A673 (cell line): ENCODE measurements around the gene CBLN1. TPM values are rescaled to one million over a fixed set of nuclear protein-coding genes. Genes with fewer than 3 reads are reported as not detected.

Source experiments
- BruUV-seq: library from RNA; stranded (reverse); fragments of 400-500 nt; replicated peaks from 2 replicates; lab custom pipeline; 2021; lab: Mats Ljungman, UMichigan
- CTCF ChIA-PET: fragments of 300-600 bp; sonication (Branson Sonifier 250); formaldehyde crosslinking; loops from one replicate; lab custom pipeline; 2022; ENCODE audit warnings: antibody characterized with exemption; lab: Charles Lee
- POLR2A ChIA-PET: fragments of 300-600 bp; sonication (Branson Sonifier 250); formaldehyde crosslinking; loops from one replicate; lab custom pipeline; 2022; ENCODE audit warnings: antibody characterized with exemption; ENCODE audit not compliant: low non-redundant PET; lab: Charles Lee
- DNase-seq: peaks from one replicate; pipeline ENCODE4 v3.0.0-alpha.2; 2015; ENCODE audit warnings: low spot score
- H3K27ac ChIP-seq: fragments of 200-600 bp; sonication (generic); 2 replicates; pipeline ENCODE4 v1.5.1; 2016; ENCODE audit warnings: mixed run types, low read depth, mild to moderate bottlenecking, mixed read lengths, antibody characterized with exemption, low read length; ENCODE audit not compliant: poor library complexity, severe bottlenecking
- H3K27me3 ChIP-seq: fragments of 200-600 bp; sonication (generic); replicated peaks from 2 replicates; pipeline ENCODE4 v1.6.1; 2017; ENCODE audit warnings: mixed run types, low read depth, mild to moderate bottlenecking, mixed read lengths, antibody characterized with exemption, low read length; ENCODE audit not compliant: insufficient read depth, poor library complexity
- H3K36me3 ChIP-seq: fragments of 200-600 bp; sonication (generic); 2 replicates; pipeline ENCODE4 v1.6.1; 2016; ENCODE audit warnings: mixed run types, mild to moderate bottlenecking, mixed read lengths, antibody characterized with exemption, low read length; ENCODE audit not compliant: insufficient read depth, poor library complexity, severe bottlenecking
- H3K4me1 ChIP-seq: fragments of 200-600 bp; sonication (generic); 2 replicates; pipeline ENCODE4 v1.6.1; 2017; ENCODE audit warnings: mixed run types, mild to moderate bottlenecking, mixed read lengths, antibody characterized with exemption, low read length; ENCODE audit not compliant: insufficient read depth, poor library complexity, severe bottlenecking
- H3K4me3 ChIP-seq: fragments of 200-600 bp; sonication (generic); 2 replicates; pipeline ENCODE4 v1.5.1; 2016; ENCODE audit warnings: low read depth, mixed run types, mild to moderate bottlenecking, mixed read lengths, low read length; ENCODE audit not compliant: poor library complexity, severe bottlenecking
- H3K9me3 ChIP-seq: fragments of 200-600 bp; sonication (generic); 2 replicates; pipeline ENCODE4 v1.6.1; 2016; ENCODE audit warnings: mixed run types, low read depth, mild to moderate bottlenecking, mixed read lengths, antibody characterized with exemption, low read length; ENCODE audit not compliant: poor library complexity, severe bottlenecking
- EZH2 ChIP-seq: fragments of 200-600 bp; sonication (generic); IDR thresholded peaks from 2 replicates; pipeline ENCODE4 v1.6.1; 2017; ENCODE audit warnings: borderline replicate concordance, low read depth, mild to moderate bottlenecking, mixed read lengths, antibody characterized with exemption, low read length; ENCODE audit not compliant: poor library complexity, severe bottlenecking
- intact Hi-C: fragments of 100-400 bp; cut with micrococcal nuclease; formaldehyde crosslinking; loops from one replicate; pipeline ENCODE4 v1.10.0; 2022; ENCODE audit not compliant: unreplicated experiment
- total RNA-seq: library from RNA; stranded (reverse); gene quantifications from 2 replicates; pipeline ENCODE4 v1.2.3, GENCODE V29; 2021
- TF ChIP-seq, protein P1 (sequence below): fragments of 300-800, 200-600 bp; sonication (generic); conservative IDR thresholded peaks from 2 replicates; pipeline ENCODE4 v1.5.1; 2017; ENCODE audit warnings: low read depth, mild to moderate bottlenecking, antibody characterized with exemption, low read length, moderate library complexity, mixed read lengths

CBLN1 gene
- total RNA-seq, 1 experiment from 2014 or later = not detected

DNA sequence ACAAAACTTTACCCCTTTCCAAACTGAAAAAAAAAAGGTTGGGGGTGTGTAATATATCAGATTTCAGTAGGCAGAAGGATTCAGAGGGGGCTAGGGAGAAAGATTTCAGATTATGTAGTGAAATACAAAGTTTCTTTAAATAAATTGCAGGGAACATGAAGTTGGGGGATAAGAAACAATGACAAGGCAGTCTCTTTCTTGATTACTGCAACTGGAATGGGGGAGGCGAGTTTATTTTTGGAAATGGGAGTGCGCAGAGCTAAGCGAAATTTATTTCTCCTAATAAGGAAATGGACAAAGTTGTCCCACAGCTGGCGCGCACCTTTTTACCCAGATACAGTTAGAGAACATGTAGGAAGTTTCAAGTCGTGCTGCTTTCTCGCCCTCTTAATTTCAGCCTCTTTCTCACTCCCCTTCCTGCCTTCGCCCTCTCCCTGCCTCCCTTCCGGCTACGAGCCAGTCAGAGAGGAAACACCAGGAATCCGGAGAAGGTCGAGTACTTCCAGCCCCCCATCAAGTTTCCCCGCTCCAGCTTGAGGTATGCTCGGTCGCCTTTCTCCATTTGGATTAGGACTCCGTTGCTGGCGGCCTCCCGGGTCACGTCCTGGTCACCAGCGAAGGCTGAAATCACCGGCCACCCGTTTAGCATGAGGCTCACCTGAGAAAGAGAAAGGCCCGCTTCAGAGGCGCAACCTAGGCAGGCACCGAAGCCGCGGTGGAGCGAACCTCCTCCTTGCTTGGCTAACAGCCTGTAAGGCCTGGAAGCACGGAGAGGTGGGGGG, 2.5 kb downstream of the CBLN1 start:
- no TSS peak for BruUV-seq
- POLR2A ChIA-PET = no interaction called here
- DNase-seq = no peak

DNA sequence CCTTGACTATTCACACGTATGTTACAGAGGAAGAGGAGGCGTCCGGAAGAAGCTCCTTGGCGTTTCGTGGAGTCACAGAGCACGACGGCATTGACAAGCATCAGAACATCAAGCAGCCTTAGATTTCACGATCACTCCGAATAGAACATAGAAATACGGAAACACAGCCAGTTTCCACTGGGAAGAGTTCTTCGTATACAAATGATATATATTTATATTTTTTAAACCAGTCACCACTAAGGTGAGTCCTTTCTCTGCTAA, 3.1 kb downstream of the CBLN1 start:
- no peak for DNase-seq
- POLR2A ChIA-PET = no interaction called here
- Histone ChIP-seq H3K4me1 (no peaks in the 10 kb centered on the region), H3K36me3 (no peaks in the 10 kb centered on the region), H3K27ac (no peak overlapping the region), H3K9me3 (no peaks in the 10 kb centered on the region), H3K27me3 (peaks cover 89% of the 10 kb centered on the region), H3K4me3 (no peak overlapping the region)
- intact Hi-C loops = no loop called here
- TF ChIP-seq, protein P1, sequence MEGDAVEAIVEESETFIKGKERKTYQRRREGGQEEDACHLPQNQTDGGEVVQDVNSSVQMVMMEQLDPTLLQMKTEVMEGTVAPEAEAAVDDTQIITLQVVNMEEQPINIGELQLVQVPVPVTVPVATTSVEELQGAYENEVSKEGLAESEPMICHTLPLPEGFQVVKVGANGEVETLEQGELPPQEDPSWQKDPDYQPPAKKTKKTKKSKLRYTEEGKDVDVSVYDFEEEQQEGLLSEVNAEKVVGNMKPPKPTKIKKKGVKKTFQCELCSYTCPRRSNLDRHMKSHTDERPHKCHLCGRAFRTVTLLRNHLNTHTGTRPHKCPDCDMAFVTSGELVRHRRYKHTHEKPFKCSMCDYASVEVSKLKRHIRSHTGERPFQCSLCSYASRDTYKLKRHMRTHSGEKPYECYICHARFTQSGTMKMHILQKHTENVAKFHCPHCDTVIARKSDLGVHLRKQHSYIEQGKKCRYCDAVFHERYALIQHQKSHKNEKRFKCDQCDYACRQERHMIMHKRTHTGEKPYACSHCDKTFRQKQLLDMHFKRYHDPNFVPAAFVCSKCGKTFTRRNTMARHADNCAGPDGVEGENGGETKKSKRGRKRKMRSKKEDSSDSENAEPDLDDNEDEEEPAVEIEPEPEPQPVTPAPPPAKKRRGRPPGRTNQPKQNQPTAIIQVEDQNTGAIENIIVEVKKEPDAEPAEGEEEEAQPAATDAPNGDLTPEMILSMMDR = no peak
- no peak for TF ChIP-seq EZH2
- BruUV-seq = no TSS peak
- CTCF ChIA-PET = no interaction called here

More for the DNA sequence above, 2.5 kb downstream of the CBLN1 start:
- CTCF ChIA-PET = interaction anchor here (0.6 kb wide), 1 partner anchor 137 kb away, joined by 3 read pairs; no protein-coding TSS in a partner anchor
- no peak for TF ChIP-seq EZH2
- TF ChIP-seq, protein P1 = no peak
- Histone ChIP-seq H3K4me3 (no peak overlapping the region), H3K4me1 (no peaks in the 10 kb centered on the region), H3K9me3 (no peaks in the 10 kb centered on the region), H3K27me3 (peaks cover 89% of the 10 kb centered on the region), H3K27ac (no peak overlapping the region), H3K36me3 (no peaks in the 10 kb centered on the region)
- intact Hi-C loops = no loop called here

DNA sequence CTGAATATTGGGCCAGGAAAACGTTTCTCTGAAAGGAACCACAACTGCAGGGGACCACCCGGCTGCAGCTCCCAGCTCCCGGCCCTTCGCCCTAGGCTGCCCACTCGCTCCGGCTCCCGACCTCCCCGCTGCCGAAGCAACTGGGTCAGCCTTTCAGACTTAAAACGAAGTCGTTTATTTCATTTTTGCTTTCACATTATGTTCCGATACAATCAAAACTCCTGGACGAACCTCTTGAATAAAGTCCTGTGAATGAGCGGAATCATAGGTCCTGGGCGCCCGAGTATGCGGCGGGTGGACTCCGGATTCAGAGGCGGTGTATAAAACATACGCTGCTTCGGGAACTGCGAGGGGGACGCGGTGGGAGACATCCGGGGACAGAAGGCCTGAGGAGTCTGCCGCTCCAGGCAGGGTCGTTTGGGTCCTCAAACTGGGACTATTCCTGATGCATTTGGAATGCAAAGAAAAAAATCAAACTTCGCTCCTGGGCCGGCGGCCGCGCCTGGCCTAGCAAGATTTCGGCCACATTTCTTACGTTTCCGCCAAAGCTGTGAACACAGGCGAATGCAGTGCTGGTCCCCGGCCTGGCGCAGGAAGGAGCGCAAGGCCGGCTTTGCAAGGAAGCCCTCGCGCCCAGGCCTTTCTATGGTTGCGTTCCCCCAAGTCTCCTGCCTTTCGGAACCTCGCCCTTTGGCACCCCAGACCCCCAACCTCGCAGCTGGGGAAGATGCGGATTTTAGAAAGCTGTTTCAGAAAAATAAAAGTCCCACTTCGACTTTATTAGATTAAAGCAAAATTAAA, 3.7 kb downstream of the CBLN1 start:
- Histone ChIP-seq H3K4me3 (no peak overlapping the region), H3K27ac (no peak overlapping the region), H3K36me3 (no peaks in the 10 kb centered on the region), H3K4me1 (no peaks in the 10 kb centered on the region), H3K9me3 (no peaks in the 10 kb centered on the region), H3K27me3 (peaks cover 89% of the 10 kb centered on the region)
- intact Hi-C loops = no loop called here
- DNase-seq = no peak
- no TSS peak for BruUV-seq
- ChIA-PET POLR2A (no interaction called here), CTCF (no interaction called here)
- TF ChIP-seq EZH2 = peak; percentile 77
- TF ChIP-seq, protein P1 = no peak
